GM12878 (cell line): ENCODE measurements around the gene NAA25. TPM values are rescaled to one million over a fixed set of nuclear protein-coding genes. Genes with fewer than 3 reads are reported as not detected.

Source experiments
- ESRRA ChIP-seq: IDR thresholded peaks from 2 replicates; pipeline ENCODE4 v1.6.1; 2012; ENCODE audit warnings: mild to moderate bottlenecking, low read length, improper control_type of control experiment
- HDAC2 ChIP-seq: fragments of 200-600 bp; sonication (generic); IDR thresholded peaks from 2 replicates; pipeline ENCODE4 v1.6.1; 2017
- KAT2A ChIP-seq: conservative IDR thresholded peaks from 2 replicates; pipeline ENCODE4 v1.6.1; 2011; ENCODE audit warnings: low read depth, low read length; ENCODE audit not compliant: control insufficient read depth
- KDM1A ChIP-seq: fragments of 200-600 bp; sonication (generic); IDR thresholded peaks from 2 replicates; pipeline ENCODE4 v1.6.1; 2016; ENCODE audit warnings: borderline replicate concordance
- MLLT1 ChIP-seq: fragments of 450-650 bp; IDR thresholded peaks from 2 replicates; pipeline ENCODE4 v1.6.1; 2016; ENCODE audit warnings: mild to moderate bottlenecking
- MYB ChIP-seq: fragments of 150-350 bp; IDR thresholded peaks from 2 replicates; pipeline ENCODE4 v1.6.1; 2014; ENCODE audit warnings: mild to moderate bottlenecking, low read depth, low read length, borderline replicate concordance
- PKNOX1 ChIP-seq: fragments of 450-650 bp; IDR thresholded peaks from 2 replicates; pipeline ENCODE4 v1.6.1; 2016; ENCODE audit warnings: mild to moderate bottlenecking
- POLR2AphosphoS5 ChIP-seq: IDR thresholded peaks from 2 replicates; pipeline ENCODE4 v1.6.1; 2011; ENCODE audit warnings: mild to moderate bottlenecking, low read length, inconsistent platforms
- RELA ChIP-seq: fragments of 450-650 bp; IDR thresholded peaks from 2 replicates; pipeline ENCODE4 v1.8.0; 2014; ENCODE audit warnings: borderline replicate concordance; ENCODE audit not compliant: partially characterized antibody
- SMC3 ChIP-seq: IDR thresholded peaks from 2 replicates; pipeline ENCODE4 v1.6.1; 2011; ENCODE audit warnings: low read length, improper control_type of control experiment, borderline replicate concordance
- SP1 ChIP-seq: IDR thresholded peaks from one replicate; pipeline ENCODE4 v1.6.1; 2011; ENCODE audit warnings: low read depth, low read length
- SRF ChIP-seq, 2 experiments: IDR thresholded peaks; 2 replicates each; pipeline ENCODE4 v1.6.1; 2011; ENCODE audit warnings: low read depth in 2 of 2, low read length in 2 of 2, mild to moderate bottlenecking in 1 of 2, moderate library complexity in 1 of 2
- STAT3 ChIP-seq: IDR thresholded peaks from 2 replicates; pipeline ENCODE4 v1.6.1; 2011; ENCODE audit warnings: low read depth, low read length, improper control_type of control experiment
- SUZ12 ChIP-seq: fragments of 200-600 bp; sonication (generic); IDR thresholded peaks from one replicate; pipeline ENCODE4 v1.6.1; 2018; ENCODE audit warnings: antibody characterized with exemption, mild to moderate bottlenecking; ENCODE audit not compliant: unreplicated experiment
- USF1 ChIP-seq: IDR thresholded peaks from 2 replicates; pipeline ENCODE4 v1.6.1; 2011; ENCODE audit warnings: borderline replicate concordance, low read depth, mild to moderate bottlenecking, moderate library complexity, mixed read lengths, low read length; ENCODE audit not compliant: insufficient read depth; ENCODE audit errors: extremely low read length
- YBX1 ChIP-seq: fragments of 450-650 bp; IDR thresholded peaks from 2 replicates; pipeline ENCODE4 v1.6.1; 2016; ENCODE audit warnings: antibody characterized with exemption
- ZBTB11 ChIP-seq: fragments of 450-650 bp; formaldehyde crosslinking; IDR thresholded peaks from 2 replicates; pipeline ENCODE4 v1.5.0; 2022; ENCODE audit warnings: mild to moderate bottlenecking, missing genetic modification characterization
- ZBTB40 ChIP-seq: fragments of 450-650 bp; IDR thresholded peaks from 2 replicates; pipeline ENCODE4 v1.6.1; 2016; ENCODE audit warnings: mild to moderate bottlenecking, moderate library complexity, borderline replicate concordance
- ZNF274 ChIP-seq: IDR thresholded peaks from one replicate; pipeline ENCODE4 v1.8.0; 2011; ENCODE audit not compliant: insufficient read length, insufficient read depth
- polyA plus RNA-seq, 11 experiments: library from polyadenylated mRNA; depleted of rRNA in 4 of 11; unstranded in 6 of 11; stranded (reverse) in 5 of 11; fragments of >200 nt; fragmentation: Nextera tagmentation in 4 of 11; fragmentation: Illumina TruSeq in 1 of 11; extraction: Ambion mirVana in 4 of 11; extraction: Trizol in 1 of 11; gene quantifications; 1 replicate in 1 of 11; 2 replicates in 10 of 11; pipeline versions ENCODE4 v1.2.1 to v1.2.3, GENCODE V29; 2011 to 2016; ENCODE audit warnings: inconsistent platforms in 2 of 11, missing spikeins in 2 of 11, low read depth in 1 of 11
- total RNA-seq, 4 experiments: library from RNA; depleted of rRNA in 3 of 4; stranded (reverse); fragments of >200 nt in 3 of 4; fragmentation: Illumina TruSeq in 1 of 4; extraction: Trizol in 1 of 4; gene quantifications; 2 replicates each; pipeline versions ENCODE4 v1.2.1 to v1.2.3, GENCODE V29; 2013 to 2021

The NAA25 gene
- total and polyA plus RNA-seq, 10 of the 15 experiments (the other 5 are each of a cell fraction or from before 2014, with no cell fraction given), result 15.0 to 39.2 (median 29.4) TPM

- TF ChIP-seq ZBTB11 (CRISPR knock-in tag), result peak; percentile 64
- TF ChIP-seq RELA, result peak; percentile 63
- peak; percentile 56 for TF ChIP-seq SP1
- TF ChIP-seq KDM1A, result no peak
- no peak for TF ChIP-seq KAT2A
- no peak for TF ChIP-seq ESRRA
- no peak for TF ChIP-seq SRF (IDR thresholded peaks at IDR 0.05; ENCODE audit: low read depth in 2 of 2, low read length in 2 of 2)
- TF ChIP-seq POLR2AphosphoS5, result peak; percentile 95
- no peak for TF ChIP-seq YBX1
- no peak for TF ChIP-seq HDAC2
- TF ChIP-seq ZNF274, result no peak
- TF ChIP-seq STAT3, result no peak
- no peak for TF ChIP-seq SUZ12
- peak; percentile 97 for TF ChIP-seq USF1
- TF ChIP-seq MYB, result no peak
- no peak for TF ChIP-seq PKNOX1
- TF ChIP-seq SMC3, result peak; percentile 39; the same call in 1 of the 2 replicates
- TF ChIP-seq ZBTB40, result peak; percentile 65; the same call in 1 of the 2 replicates
- peak; percentile 37; the same call in 1 of the 2 replicates for TF ChIP-seq MLLT1
Observed at GRCh38 chr12:112012775-112013600, 95.6 kb downstream of the NAA25 start, which contains the start of the genes ERP29 and TMEM116 (continued).
